Endothelial cell (in vitro differentiated cells): Measurements from ENCODE around the gene MAGEC1. TPM values are rescaled to one million over a fixed set of nuclear protein-coding genes. Genes with fewer than 3 reads are reported as not detected.

Experiments used
- DNase-seq: peaks from one replicate; pipeline ENCODE4 v3.0.0; 2021; ENCODE audit warnings: low spot score
- H3K27ac Mint-ChIP-seq: one replicate; pipeline ENCODE4 v1.8.0; 2021; ENCODE audit warnings: mixed read lengths, inconsistent platforms; ENCODE audit not compliant: unreplicated experiment
- H3K27me3 Mint-ChIP-seq: one replicate; pipeline ENCODE4 v1.8.0; 2021; ENCODE audit warnings: mild to moderate bottlenecking, moderate library complexity, mixed read lengths, inconsistent platforms; ENCODE audit not compliant: unreplicated experiment
- H3K36me3 Mint-ChIP-seq: one replicate; pipeline ENCODE4 v1.8.0; 2021; ENCODE audit warnings: mild to moderate bottlenecking, low read depth, mixed read lengths, inconsistent platforms; ENCODE audit not compliant: unreplicated experiment
- H3K4me1 Mint-ChIP-seq: one replicate; pipeline ENCODE4 v1.8.0; 2021; ENCODE audit warnings: mild to moderate bottlenecking, mixed read lengths, inconsistent platforms; ENCODE audit not compliant: unreplicated experiment
- H3K4me3 Mint-ChIP-seq: one replicate; pipeline ENCODE4 v1.8.0; 2021; ENCODE audit warnings: mild to moderate bottlenecking, mixed read lengths, inconsistent platforms; ENCODE audit not compliant: unreplicated experiment
- H3K9me3 Mint-ChIP-seq: one replicate; pipeline ENCODE4 v1.8.0; 2021; ENCODE audit warnings: mixed read lengths, inconsistent platforms; ENCODE audit not compliant: unreplicated experiment
- CTCF ChIP-seq: fragments of 200-600 bp; sonication (generic); IDR thresholded peaks from one replicate; pipeline ENCODE4 v1.5.0; 2021; ENCODE audit warnings: antibody characterized with exemption; ENCODE audit not compliant: unreplicated experiment
- total RNA-seq: library from RNA; stranded (reverse); fragmentation: NEBNext Ultra II Directional; extraction: Animal tissue kit (Norgen Biotek cat#: 25700); gene quantifications from one replicate; pipeline ENCODE4 v1.2.1, GENCODE V29; 2021; ENCODE audit not compliant: unreplicated experiment

MAGEC1 gene
- total RNA-seq, 1 donor from 2014 or later = not detected

GRCh38 chrX:141945426-141945825, 41.7 kb downstream of the MAGEC1 start:
- H3K4me1 Mint-ChIP-seq = no peaks in the 10 kb centered on the region
- H3K27me3 Mint-ChIP-seq = no peaks in the 10 kb centered on the region
- no peaks in the 10 kb centered on the region for H3K9me3 Mint-ChIP-seq
- H3K27ac Mint-ChIP-seq = no peak overlapping the region
- DNase-seq = no peak
- TF ChIP-seq CTCF = no peak
- no peak overlapping the region for H3K4me3 Mint-ChIP-seq
- no peaks in the 10 kb centered on the region for H3K36me3 Mint-ChIP-seq

GRCh38 chrX:141947350-141947749, 43.7 kb downstream of the MAGEC1 start:
- Mint-ChIP-seq H3K4me3 (no peak overlapping the region), H3K27me3 (no peaks in the 10 kb centered on the region), H3K9me3 (no peaks in the 10 kb centered on the region), H3K27ac (no peak overlapping the region), H3K36me3 (no peaks in the 10 kb centered on the region), H3K4me1 (no peaks in the 10 kb centered on the region)
- DNase-seq = no peak
- no peak for TF ChIP-seq CTCF

GRCh38 chrX:141952603-141953002, 48.9 kb downstream of the MAGEC1 start:
- Mint-ChIP-seq H3K4me1 (no peaks in the 10 kb centered on the region), H3K27me3 (no peaks in the 10 kb centered on the region), H3K4me3 (no peak overlapping the region), H3K27ac (no peak overlapping the region), H3K9me3 (no peaks in the 10 kb centered on the region), H3K36me3 (no peaks in the 10 kb centered on the region)
- no peak for DNase-seq
- no peak for TF ChIP-seq CTCF

GRCh38 chrX:141958675-141959074, 55.0 kb downstream of the MAGEC1 start:
- Mint-ChIP-seq H3K9me3 (no peaks in the 10 kb centered on the region), H3K4me1 (no peaks in the 10 kb centered on the region)

More at GRCh38 chrX:141958675-141959074, 55.0 kb downstream of the MAGEC1 start:
- no peak for DNase-seq
- no peak overlapping the region for H3K27ac Mint-ChIP-seq
- H3K27me3 Mint-ChIP-seq = no peaks in the 10 kb centered on the region
- no peak for TF ChIP-seq CTCF
- H3K36me3 Mint-ChIP-seq = no peaks in the 10 kb centered on the region
- no peak overlapping the region for H3K4me3 Mint-ChIP-seq

Other genes with a start within 250 kb of the MAGEC1 start
- not detected for gene SPANXD, start 205.2 kb upstream of the MAGEC1 start, total RNA-seq
- gene MAGEC3, start 65.6 kb upstream of the MAGEC1 start, total RNA-seq = 0.13 TPM